PFSK-1 (cell line): Measurements from ENCODE around the gene CHRNA7.

Experiments
- FOXP2 ChIP-seq: optimal IDR thresholded peaks from 2 replicates; pipeline ENCODE3; 2011; ENCODE audit warnings: borderline replicate concordance, control low read depth, inconsistent platforms; ENCODE audit not compliant: insufficient read depth; ENCODE audit errors: extremely low read length, extremely low read depth
- POLR2AphosphoS5 ChIP-seq: IDR thresholded peaks from 2 replicates; pipeline ENCODE4 v1.6.1; 2012; ENCODE audit warnings: low read depth, mild to moderate bottlenecking, control low read depth, low read length, moderate library complexity
- REST ChIP-seq, 2 experiments: IDR thresholded peaks; 2 replicates each; pipeline versions ENCODE4 v1.6.1 to v1.8.0; 2011 to 2012; ENCODE audit warnings: low read depth in 2 of 2, low read length in 2 of 2, control low read depth in 1 of 2, inconsistent platforms in 1 of 2, mild to moderate bottlenecking in 1 of 2, moderate library complexity in 1 of 2; ENCODE audit not compliant: insufficient read depth in 1 of 2
- SIN3A ChIP-seq: IDR thresholded peaks from 2 replicates; pipeline ENCODE4 v1.6.1; 2012; ENCODE audit warnings: mild to moderate bottlenecking, low read length, moderate library complexity, borderline replicate concordance; ENCODE audit not compliant: insufficient read depth
- TAF1 ChIP-seq: IDR thresholded peaks from 2 replicates; pipeline ENCODE4 v1.6.1; 2012; ENCODE audit warnings: low read length, control low read depth, borderline replicate concordance; ENCODE audit not compliant: insufficient read depth

Gene CHRNA7

GRCh38 chr15:32119694-32120330, 89.5 kb downstream of the CHRNA7 start:
- TF ChIP-seq SIN3A (no peak), REST (IDR thresholded peaks at IDR 0.05; ENCODE audit: insufficient read depth in 1 of 2, low read depth in 2 of 2, low read length in 2 of 2) (no peak), POLR2AphosphoS5 (no peak), TAF1 (no peak), FOXP2 (no peak)

- TF ChIP-seq REST (IDR thresholded peaks at IDR 0.05; ENCODE audit: insufficient read depth in 1 of 2, low read depth in 2 of 2, low read length in 2 of 2) = no peak
These were observed 90.5 kb downstream of the CHRNA7 start for GRCh38 chr15:32120577-32121383.

GRCh38 chr15:32121384-32121695, 91.0 kb downstream of the CHRNA7 start:
- TF ChIP-seq POLR2AphosphoS5 = no peak
- no peak for TF ChIP-seq FOXP2
- TF ChIP-seq SIN3A = no peak
- TF ChIP-seq TAF1 = no peak
- TF ChIP-seq REST (IDR thresholded peaks at IDR 0.05; ENCODE audit: insufficient read depth in 1 of 2, low read depth in 2 of 2, low read length in 2 of 2) = no peak

GRCh38 chr15:32122013-32122412, 91.7 kb downstream of the CHRNA7 start:
- TF ChIP-seq FOXP2 = no peak
- no peak for TF ChIP-seq REST (IDR thresholded peaks at IDR 0.05; ENCODE audit: insufficient read depth in 1 of 2, low read depth in 2 of 2, low read length in 2 of 2)
- TF ChIP-seq SIN3A = no peak
- TF ChIP-seq TAF1 = no peak
- TF ChIP-seq POLR2AphosphoS5 = no peak
